Fibroblast of villous mesenchyme (primary cell): ENCODE results near the gene BARX2. TPM values are rescaled to one million over a fixed set of nuclear protein-coding genes. Genes with fewer than 3 reads are reported as not detected.

Source experiments
- DNase-seq: peaks from one replicate; pipeline ENCODE4 v3.0.0-alpha.2; 2010; ENCODE audit warnings: low read depth
- H3K4me3 ChIP-seq: 2 replicates; pipeline ENCODE4 v1.5.1; 2011; ENCODE audit warnings: low read depth, mild to moderate bottlenecking, low read length
- CTCF ChIP-seq: IDR thresholded peaks from 2 replicates; pipeline ENCODE4 v1.5.1; 2012; ENCODE audit warnings: low read depth, mild to moderate bottlenecking, low read length; ENCODE audit not compliant: insufficient read depth
- total RNA-seq: library from RNA; depleted of rRNA; stranded (reverse); fragments of >200 nt; gene quantifications from 2 replicates; pipeline ENCODE4 v1.2.3, GENCODE V29; 2012

BARX2 gene
- total RNA-seq, 1 donor, result not detected

GRCh38 chr11:129414144-129414872 is 38.7 kb downstream of the BARX2 start:
- no peak for TF ChIP-seq CTCF
- H3K4me3 ChIP-seq, result no peak overlapping the region
- no peak for DNase-seq

- DNase-seq, result no peak
- no peak for TF ChIP-seq CTCF
- H3K4me3 ChIP-seq, result no peak overlapping the region
These were observed 40.6 kb downstream of the BARX2 start for GRCh38 chr11:129416080-129416820.

- no peak for DNase-seq
- H3K4me3 ChIP-seq, result no peak overlapping the region
- TF ChIP-seq CTCF, result no peak
These were observed 41.8 kb downstream of the BARX2 start for GRCh38 chr11:129417458-129417857.

GRCh38 chr11:129418039-129418438 is 42.4 kb downstream of the BARX2 start:
- no peak for TF ChIP-seq CTCF
- no peak overlapping the region for H3K4me3 ChIP-seq
- no peak for DNase-seq

GRCh38 chr11:129419386-129419785 is 43.7 kb downstream of the BARX2 start:
- no peak for DNase-seq
- H3K4me3 ChIP-seq, result no peak overlapping the region
- TF ChIP-seq CTCF, result no peak

- TF ChIP-seq CTCF, result no peak
- H3K4me3 ChIP-seq, result no peak overlapping the region
- DNase-seq, result no peak
These were observed 47.8 kb downstream of the BARX2 start for GRCh38 chr11:129423426-129423825.

GRCh38 chr11:129425214-129425613 is 49.6 kb downstream of the BARX2 start:
- no peak overlapping the region for H3K4me3 ChIP-seq
- TF ChIP-seq CTCF, result no peak

More at GRCh38 chr11:129425214-129425613, 49.6 kb downstream of the BARX2 start:
- no peak for DNase-seq
